SU-DHL-6 (cell line): Measurements from ENCODE around the gene TMEM140.

Experiments used
- H2AFZ ChIP-seq: fragments of 200-600 bp; sonication (generic); 2 replicates; pipeline ENCODE4 v1.6.1; 2014; ENCODE audit warnings: low read depth, mild to moderate bottlenecking, moderate library complexity, mixed read lengths, antibody characterized with exemption, low read length; ENCODE audit not compliant: severe bottlenecking
- H3F3A ChIP-seq: fragments of 200-600 bp; shearing (Covaris generic); 2 replicates; pipeline ENCODE4 v1.6.0; 2016; ENCODE audit warnings: antibody characterized with exemption, mild to moderate bottlenecking; ENCODE audit not compliant: insufficient read depth
- H3K27ac ChIP-seq: fragments of 200-600 bp; sonication (generic); 2 replicates; pipeline ENCODE4 v1.5.1; 2016; ENCODE audit warnings: low read depth, mild to moderate bottlenecking, low read length, moderate library complexity, mixed read lengths
- H3K27me3 ChIP-seq: fragments of 200-600 bp; sonication (generic), shearing (Covaris generic); 2 replicates; pipeline ENCODE4 v1.6.0; 2014; ENCODE audit warnings: mild to moderate bottlenecking, low read length
- H3K36me3 ChIP-seq: fragments of 200-600 bp; sonication (generic); 2 replicates; pipeline ENCODE4 v1.6.1; 2014; ENCODE audit warnings: mild to moderate bottlenecking, low read length, mixed read lengths
- H3K4me2 ChIP-seq: fragments of 300-600, 200-600 bp; shearing (Covaris generic), sonication (generic); 2 replicates; pipeline ENCODE4 v1.6.0; 2014; ENCODE audit warnings: low read length, low read depth, mild to moderate bottlenecking; ENCODE audit not compliant: poor library complexity, severe bottlenecking
- H3K4me3 ChIP-seq: fragments of 200-600 bp; sonication (generic); 2 replicates; pipeline ENCODE4 v1.5.1; 2014; ENCODE audit warnings: antibody characterized with exemption, low read length, mild to moderate bottlenecking, mixed read lengths; ENCODE audit not compliant: insufficient read depth, poor library complexity, severe bottlenecking
- H3K79me2 ChIP-seq: fragments of 200-600 bp; sonication (generic); 2 replicates; pipeline ENCODE4 v1.6.1; 2014; ENCODE audit warnings: mild to moderate bottlenecking, low read length, moderate library complexity; ENCODE audit not compliant: insufficient read depth
- H3K9ac ChIP-seq: fragments of 200-600 bp; sonication (generic); 2 replicates; pipeline ENCODE4 v1.7.0; 2014; ENCODE audit warnings: mild to moderate bottlenecking, low read length
- H3K9me2 ChIP-seq: fragments of 200-600 bp; sonication (generic); replicated peaks from 2 replicates; pipeline ENCODE4 v1.6.1; 2014; ENCODE audit warnings: low read length; ENCODE audit not compliant: insufficient read depth
- H3K9me3 ChIP-seq: fragments of 200-600 bp; sonication (generic); 2 replicates; pipeline ENCODE4 v1.6.1; 2014; ENCODE audit warnings: low read length, mixed read lengths; ENCODE audit not compliant: insufficient read depth
- H4K20me1 ChIP-seq: fragments of 200-600 bp; sonication (generic); 2 replicates; pipeline ENCODE4 v1.6.1; 2014; ENCODE audit warnings: low read depth, mild to moderate bottlenecking, antibody characterized with exemption, low read length, moderate library complexity, mixed read lengths
- EZH2phosphoT487 ChIP-seq: fragments of 200-600 bp; sonication (generic), shearing (Covaris generic); conservative IDR thresholded peaks from 2 replicates; pipeline ENCODE4 v1.6.1; 2018; ENCODE audit warnings: mild to moderate bottlenecking, antibody characterized with exemption, low read length, moderate library complexity, mixed read lengths
- TF ChIP-seq, protein P1 (sequence below): fragments of 200-600 bp; sonication (generic); IDR thresholded peaks from one replicate; pipeline ENCODE4 v1.5.1; 2017; ENCODE audit warnings: antibody characterized with exemption, mild to moderate bottlenecking, low read length, moderate library complexity; ENCODE audit not compliant: insufficient read depth, poor library complexity, severe bottlenecking

The TMEM140 gene

DNA sequence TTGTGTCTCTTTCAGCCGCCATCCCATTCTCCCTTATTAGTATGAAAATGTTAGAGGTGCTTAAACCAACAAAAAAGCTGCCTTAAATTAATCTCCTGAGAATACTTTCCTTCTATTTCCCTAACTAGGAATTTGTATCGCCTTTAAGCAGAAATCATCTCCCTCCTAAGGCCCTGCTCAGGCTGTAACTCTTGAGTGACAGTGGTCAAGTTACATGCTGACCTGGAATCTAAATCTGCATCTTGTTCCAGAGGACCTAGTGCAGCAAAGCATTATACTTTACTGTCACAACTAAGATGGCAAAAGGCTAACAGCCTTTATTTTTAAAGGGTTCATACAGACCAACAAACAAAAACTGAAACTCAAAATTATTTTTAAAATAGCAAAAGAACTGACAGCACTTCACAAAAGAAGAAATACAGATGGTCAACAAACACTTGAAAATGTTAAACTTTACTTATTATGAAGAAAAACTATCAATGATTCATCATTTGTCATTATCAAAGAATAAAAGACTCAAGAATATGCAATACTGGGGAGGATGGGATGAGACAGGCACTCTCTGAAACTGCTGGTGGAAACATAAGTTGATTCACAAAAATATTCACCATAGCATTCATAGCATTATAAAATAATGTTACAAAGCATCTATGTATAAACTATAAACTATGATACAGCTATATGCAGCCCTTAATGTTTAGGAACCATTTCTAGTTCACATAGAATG lies 11.7 kb downstream of the TMEM140 start:
- no peak overlapping the region for H3K4me3 ChIP-seq
- no peak overlapping the region for H2AFZ ChIP-seq
- H3K27me3 ChIP-seq, result no peaks in the 10 kb centered on the region
- 0 out of 2 replicates have a peak overlapping the region, but pooled peaks have one; percentile 49 for H3K9ac ChIP-seq
- TF ChIP-seq EZH2phosphoT487, result no peak
- TF ChIP-seq, protein P1, sequence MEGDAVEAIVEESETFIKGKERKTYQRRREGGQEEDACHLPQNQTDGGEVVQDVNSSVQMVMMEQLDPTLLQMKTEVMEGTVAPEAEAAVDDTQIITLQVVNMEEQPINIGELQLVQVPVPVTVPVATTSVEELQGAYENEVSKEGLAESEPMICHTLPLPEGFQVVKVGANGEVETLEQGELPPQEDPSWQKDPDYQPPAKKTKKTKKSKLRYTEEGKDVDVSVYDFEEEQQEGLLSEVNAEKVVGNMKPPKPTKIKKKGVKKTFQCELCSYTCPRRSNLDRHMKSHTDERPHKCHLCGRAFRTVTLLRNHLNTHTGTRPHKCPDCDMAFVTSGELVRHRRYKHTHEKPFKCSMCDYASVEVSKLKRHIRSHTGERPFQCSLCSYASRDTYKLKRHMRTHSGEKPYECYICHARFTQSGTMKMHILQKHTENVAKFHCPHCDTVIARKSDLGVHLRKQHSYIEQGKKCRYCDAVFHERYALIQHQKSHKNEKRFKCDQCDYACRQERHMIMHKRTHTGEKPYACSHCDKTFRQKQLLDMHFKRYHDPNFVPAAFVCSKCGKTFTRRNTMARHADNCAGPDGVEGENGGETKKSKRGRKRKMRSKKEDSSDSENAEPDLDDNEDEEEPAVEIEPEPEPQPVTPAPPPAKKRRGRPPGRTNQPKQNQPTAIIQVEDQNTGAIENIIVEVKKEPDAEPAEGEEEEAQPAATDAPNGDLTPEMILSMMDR, result no peak
- no peaks in the 10 kb centered on the region for H4K20me1 ChIP-seq
- peak overlapping the region; percentile 53 for H3K4me2 ChIP-seq
- peaks cover 3% of the 10 kb centered on the region; the same call in 1 of the 2 replicates for H3K36me3 ChIP-seq
- H3K9me2 ChIP-seq, result no peaks in the 10 kb centered on the region
- H3F3A ChIP-seq, result peaks cover 3% of the 10 kb centered on the region; the same call in 1 of the 2 replicates
- H3K79me2 ChIP-seq, result no peaks in the 10 kb centered on the region
- H3K27ac ChIP-seq, result peak overlapping the region; percentile 75
- no peaks in the 10 kb centered on the region; the same call in 1 of the 2 replicates for H3K9me3 ChIP-seq

DNA sequence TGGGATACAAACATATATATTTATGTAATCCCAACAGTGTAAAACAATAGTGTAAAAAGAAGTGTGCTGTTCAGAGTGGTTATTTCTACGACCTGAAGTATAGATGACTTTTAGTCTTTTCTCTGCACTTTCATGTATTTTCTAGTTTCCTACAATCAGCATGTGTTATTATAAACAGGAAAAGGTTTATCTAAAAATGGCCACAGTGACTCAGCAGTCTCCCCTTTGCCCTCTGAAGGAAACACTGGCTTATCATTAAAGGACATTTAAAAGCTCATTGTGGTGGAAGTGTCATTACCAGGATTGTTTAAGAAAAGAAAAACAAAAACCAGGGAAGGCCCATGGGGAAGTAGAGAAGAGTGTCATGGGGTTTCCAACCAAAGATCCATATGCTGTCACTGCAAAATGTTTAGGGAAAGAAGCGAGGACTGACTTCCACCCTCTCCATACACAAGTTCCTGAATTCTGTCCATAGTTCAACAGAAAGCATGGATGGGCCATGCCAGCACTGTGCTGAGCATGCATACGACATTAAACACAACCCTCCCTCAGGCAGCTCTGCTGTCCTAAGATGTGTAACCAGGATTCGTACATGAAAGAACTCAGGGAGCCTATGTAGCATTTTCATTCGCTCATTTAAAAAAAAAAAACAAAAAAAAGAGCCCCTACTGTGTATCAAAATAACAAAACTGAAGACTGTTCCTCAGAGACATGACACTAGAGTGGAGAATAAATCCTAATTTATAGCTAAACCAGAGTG lies 12.4 kb downstream of the TMEM140 start:
- no peaks in the 10 kb centered on the region for H4K20me1 ChIP-seq
- H3K27ac ChIP-seq, result peak overlapping the region; percentile 75
- H3K79me2 ChIP-seq, result no peaks in the 10 kb centered on the region
- H3K4me2 ChIP-seq, result peak overlapping the region; percentile 53
- H3K36me3 ChIP-seq, result peaks cover 3% of the 10 kb centered on the region; the same call in 1 of the 2 replicates
- H3K4me3 ChIP-seq, result peak overlapping the region; percentile 24
- H3K27me3 ChIP-seq, result no peaks in the 10 kb centered on the region
- H3K9me3 ChIP-seq, result no peaks in the 10 kb centered on the region; the same call in 1 of the 2 replicates
- peaks cover 3% of the 10 kb centered on the region; the same call in 1 of the 2 replicates for H3F3A ChIP-seq
- H3K9me2 ChIP-seq, result no peaks in the 10 kb centered on the region
- no peak for TF ChIP-seq EZH2phosphoT487
- TF ChIP-seq, protein P1, result no peak
- H3K9ac ChIP-seq, result peak overlapping the region; percentile 49
- peak overlapping the region; percentile 32 for H2AFZ ChIP-seq

DNA sequence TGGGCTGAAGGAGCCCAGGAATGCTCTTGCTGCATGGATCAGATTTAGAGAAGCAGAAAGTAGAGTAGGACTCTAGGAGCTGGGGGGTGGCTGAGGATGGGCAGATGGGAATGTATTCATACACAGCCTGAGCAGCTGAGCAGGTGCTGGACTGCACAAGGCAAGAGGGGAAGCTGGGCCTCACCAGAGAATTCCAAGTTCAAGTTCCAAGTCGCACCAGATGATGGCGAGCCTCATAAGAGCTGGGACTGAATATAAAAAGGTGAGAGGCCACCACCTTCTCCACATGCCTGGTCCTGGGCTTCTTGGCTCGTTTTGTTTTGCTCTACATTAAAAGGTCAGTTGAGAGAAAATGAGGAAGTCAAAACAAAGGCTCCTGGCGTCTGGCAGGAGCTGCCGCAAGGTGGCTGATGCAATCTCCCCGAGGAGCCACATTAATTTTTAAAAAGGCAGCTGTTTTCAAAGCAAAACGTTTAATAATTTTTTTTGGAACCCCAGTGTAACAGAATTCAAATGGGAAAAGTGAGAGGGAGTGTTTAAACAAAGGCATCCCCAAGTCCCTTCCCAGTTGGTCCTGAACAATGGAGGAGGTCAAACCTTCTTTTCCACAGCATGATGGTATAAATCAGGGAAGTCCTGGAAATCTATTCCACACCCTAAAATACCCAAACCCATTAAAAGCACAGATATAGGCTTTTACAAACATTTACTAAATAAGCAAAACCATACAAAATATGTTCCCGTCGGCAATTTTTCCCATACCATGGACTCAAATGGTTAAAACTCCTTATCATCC lies 13.2 kb downstream of the TMEM140 start:
- Histone ChIP-seq H3K79me2 (no peaks in the 10 kb centered on the region), H3K27me3 (no peaks in the 10 kb centered on the region), H3K9me2 (no peaks in the 10 kb centered on the region), H3K9ac (peak overlapping the region; percentile 49), H3F3A (peaks cover 3% of the 10 kb centered on the region; the same call in 1 of the 2 replicates), H3K36me3 (peaks cover 3% of the 10 kb centered on the region; the same call in 1 of the 2 replicates), H2AFZ (peak overlapping the region; percentile 32), H3K4me3 (peak overlapping the region; percentile 24), H3K9me3 (no peaks in the 10 kb centered on the region; the same call in 1 of the 2 replicates), H4K20me1 (no peaks in the 10 kb centered on the region), H3K4me2 (peak overlapping the region; percentile 53), H3K27ac (peak overlapping the region; percentile 75)
- TF ChIP-seq, protein P1, result no peak
- TF ChIP-seq EZH2phosphoT487, result no peak
